Dendritic cell treated with granulocyte-macrophage colony-stimulating factor and Interleukin-4, amounts not matched to agents 40 ng/mL and 50 ng/mL, for 4 days (primary cell): ENCODE measurements around the gene TBL1X.

Source experiments
- H3K27ac Mint-ChIP-seq: one replicate; pipeline ENCODE4 v1.8.0; 2022; ENCODE audit warnings: mild to moderate bottlenecking, mixed read lengths
- H3K27me3 Mint-ChIP-seq: one replicate; pipeline ENCODE4 v1.8.0; 2022; ENCODE audit warnings: mild to moderate bottlenecking, mixed read lengths
- H3K36me3 Mint-ChIP-seq: one replicate; pipeline ENCODE4 v1.8.0; 2022; ENCODE audit warnings: low read depth, mixed read lengths
- H3K4me1 Mint-ChIP-seq: one replicate; pipeline ENCODE4 v1.8.0; 2022; ENCODE audit warnings: low read depth, mixed read lengths
- H3K4me3 Mint-ChIP-seq: one replicate; pipeline ENCODE4 v1.8.0; 2022; ENCODE audit warnings: mild to moderate bottlenecking, moderate library complexity, mixed read lengths
- H3K9me3 Mint-ChIP-seq: one replicate; pipeline ENCODE4 v1.8.0; 2022; ENCODE audit warnings: mixed read lengths
- intact Hi-C: fragments of 100-400 bp; cut with micrococcal nuclease; formaldehyde crosslinking; loops from one replicate; pipeline ENCODE4 v1.15.0; 2022

The TBL1X gene

DNA sequence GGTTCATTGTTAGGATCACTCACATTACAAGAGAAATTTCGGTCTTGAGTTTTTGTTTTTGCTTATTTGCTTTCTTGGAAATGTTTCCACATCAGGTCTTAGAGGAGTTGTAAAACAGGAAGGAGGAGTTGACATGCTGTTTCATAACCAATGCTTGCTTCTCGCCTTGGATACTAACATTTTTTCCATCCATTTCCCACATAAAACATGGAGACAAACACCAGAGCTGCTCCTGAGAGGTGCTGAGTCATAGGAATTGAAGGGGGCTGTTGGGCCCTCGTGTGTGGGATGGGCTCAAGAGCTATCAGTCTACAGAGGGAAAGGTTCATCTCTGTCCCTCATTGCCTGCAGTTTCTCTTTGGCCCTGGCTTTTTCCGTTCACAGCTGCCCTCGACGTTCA, 29.9 kb downstream of the TBL1X start:
- Mint-ChIP-seq H3K4me3 (no peak overlapping the region), H3K36me3 (peaks cover 13% of the 10 kb centered on the region)
- intact Hi-C loops, result no loop called here

DNA sequence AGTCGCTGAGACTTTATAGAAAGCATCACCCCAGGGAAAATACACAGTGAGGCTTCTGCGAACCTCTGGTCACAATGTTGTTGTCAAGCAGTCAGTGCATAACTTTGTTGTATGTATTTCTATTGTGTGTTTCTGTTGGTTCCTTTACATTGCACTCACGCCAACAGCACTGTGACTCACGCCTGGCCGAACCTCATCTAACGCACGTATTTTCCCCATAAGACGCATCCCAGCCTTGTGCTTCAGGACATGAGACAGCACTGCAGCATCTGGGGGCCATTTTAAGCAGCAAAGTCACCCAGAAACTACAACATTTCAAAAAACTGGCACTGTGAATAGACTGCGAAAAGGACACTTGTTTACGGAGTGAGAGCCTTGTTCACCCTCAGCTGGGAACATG, 30.6 kb downstream of the TBL1X start:
- H3K9me3 Mint-ChIP-seq, result no peaks in the 10 kb centered on the region
- peaks cover 13% of the 10 kb centered on the region for H3K36me3 Mint-ChIP-seq
- H3K4me3 Mint-ChIP-seq, result no peak overlapping the region
- H3K4me1 Mint-ChIP-seq, result peaks cover 44% of the 10 kb centered on the region
- H3K27ac Mint-ChIP-seq, result no peak overlapping the region
- intact Hi-C loops, result no loop called here
- H3K27me3 Mint-ChIP-seq, result no peaks in the 10 kb centered on the region

More for the DNA sequence above, 29.9 kb downstream of the TBL1X start:
- no peaks in the 10 kb centered on the region for H3K27me3 Mint-ChIP-seq
- H3K27ac Mint-ChIP-seq, result peak overlapping the region; percentile 27
- H3K9me3 Mint-ChIP-seq, result no peaks in the 10 kb centered on the region
- peaks cover 44% of the 10 kb centered on the region for H3K4me1 Mint-ChIP-seq

DNA sequence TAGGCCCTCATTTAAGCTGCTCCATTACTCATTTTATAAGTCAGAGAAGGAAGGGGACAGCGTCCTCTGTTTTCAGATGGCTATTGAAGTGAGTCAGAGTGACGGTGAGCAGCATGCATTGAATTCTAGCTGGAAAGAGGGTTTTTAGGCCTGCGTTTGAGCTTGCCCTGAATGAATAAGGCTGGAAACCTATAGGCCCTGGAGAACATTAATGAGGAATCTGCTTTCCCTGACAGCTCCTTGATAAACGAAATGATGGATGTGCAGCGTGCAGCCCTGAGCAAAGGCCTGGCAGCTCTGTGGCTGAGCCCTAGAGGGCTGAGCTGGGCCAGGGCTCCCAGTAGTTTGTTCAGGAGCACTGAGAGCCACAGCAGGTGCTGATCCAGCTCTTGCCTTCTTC, 33.4 kb downstream of the TBL1X start:
- peaks cover 31% of the 10 kb centered on the region for H3K36me3 Mint-ChIP-seq
- H3K27ac Mint-ChIP-seq, result no peak overlapping the region
- H3K4me3 Mint-ChIP-seq, result no peak overlapping the region
- H3K4me1 Mint-ChIP-seq, result peaks cover 33% of the 10 kb centered on the region
- H3K27me3 Mint-ChIP-seq, result no peaks in the 10 kb centered on the region
- H3K9me3 Mint-ChIP-seq, result no peaks in the 10 kb centered on the region
- intact Hi-C loops, result no loop called here

DNA sequence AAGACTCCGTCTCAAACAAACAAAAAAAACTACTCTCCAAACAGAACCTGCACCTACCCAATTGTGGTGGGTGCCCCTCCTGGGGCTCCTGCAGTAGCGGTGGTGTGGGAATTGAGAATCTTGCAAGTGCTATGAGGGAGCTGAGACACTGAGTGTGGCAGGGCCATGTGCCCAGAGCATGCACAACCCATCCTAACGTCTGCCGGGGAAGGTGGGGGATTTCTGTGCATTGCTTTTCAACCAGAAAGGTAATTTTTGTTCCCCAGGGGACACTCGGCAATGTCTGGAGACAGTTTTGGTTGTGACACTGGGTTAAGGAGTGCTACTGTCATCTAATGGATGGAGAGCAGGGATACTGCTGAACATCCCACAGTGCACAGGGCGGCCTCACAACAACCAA, 35.7 kb downstream of the TBL1X start:
- intact Hi-C loops, result no loop called here
- no peaks in the 10 kb centered on the region for H3K27me3 Mint-ChIP-seq

DNA sequence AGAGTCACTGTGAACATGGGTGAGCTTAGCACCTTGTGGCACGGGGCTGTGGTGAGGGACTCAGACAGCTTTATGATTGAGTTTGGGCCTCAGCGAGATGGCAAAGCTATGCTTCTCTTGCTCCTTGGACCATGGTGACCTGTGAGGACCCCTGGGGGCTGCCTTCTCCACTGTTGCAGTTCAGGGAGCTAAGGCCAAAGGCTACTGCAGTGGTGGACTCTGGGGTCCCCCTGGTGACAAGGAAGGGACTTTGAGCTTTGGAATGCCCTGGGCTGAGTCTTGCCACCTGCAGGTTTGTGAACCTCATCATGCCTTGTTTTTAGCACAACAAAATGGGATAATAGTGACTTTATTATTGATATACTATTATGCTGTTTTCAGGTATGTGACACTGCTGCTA, 36.5 kb downstream of the TBL1X start:
- Mint-ChIP-seq H3K27me3 (no peaks in the 10 kb centered on the region), H3K4me1 (peaks cover 21% of the 10 kb centered on the region), H3K9me3 (no peaks in the 10 kb centered on the region), H3K36me3 (peaks cover 43% of the 10 kb centered on the region), H3K27ac (no peak overlapping the region), H3K4me3 (no peak overlapping the region)
- intact Hi-C loops, result no loop called here

More for the DNA sequence above, 35.7 kb downstream of the TBL1X start:
- no peak overlapping the region for H3K4me3 Mint-ChIP-seq
- no peaks in the 10 kb centered on the region for H3K9me3 Mint-ChIP-seq
- peaks cover 22% of the 10 kb centered on the region for H3K4me1 Mint-ChIP-seq
- H3K36me3 Mint-ChIP-seq, result peaks cover 49% of the 10 kb centered on the region
- no peak overlapping the region for H3K27ac Mint-ChIP-seq

DNA sequence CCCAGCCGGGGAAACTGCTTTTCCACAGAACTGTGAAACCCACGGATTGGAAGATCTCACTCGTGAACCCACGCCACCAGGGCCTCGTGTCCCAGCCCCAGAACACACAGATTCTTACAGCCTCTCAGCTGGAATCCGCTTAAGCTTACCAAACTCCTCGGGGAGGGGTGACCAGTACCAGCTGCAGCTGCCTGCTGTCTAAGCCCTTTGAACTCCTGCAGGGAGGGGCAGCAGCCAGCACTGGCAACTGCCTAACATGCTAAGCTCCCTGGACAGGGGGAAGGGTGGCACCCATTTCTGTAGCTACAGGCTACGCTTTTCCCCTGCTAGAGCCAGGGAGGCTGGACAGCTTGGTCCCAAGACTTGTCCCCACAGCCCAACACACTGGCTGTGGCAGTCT, 38.4 kb downstream of the TBL1X start:
- intact Hi-C loops, result no loop called here
- Mint-ChIP-seq H3K9me3 (no peaks in the 10 kb centered on the region), H3K36me3 (peaks cover 43% of the 10 kb centered on the region), H3K27me3 (no peaks in the 10 kb centered on the region), H3K4me3 (no peak overlapping the region), H3K4me1 (peaks cover 18% of the 10 kb centered on the region), H3K27ac (no peak overlapping the region)

DNA sequence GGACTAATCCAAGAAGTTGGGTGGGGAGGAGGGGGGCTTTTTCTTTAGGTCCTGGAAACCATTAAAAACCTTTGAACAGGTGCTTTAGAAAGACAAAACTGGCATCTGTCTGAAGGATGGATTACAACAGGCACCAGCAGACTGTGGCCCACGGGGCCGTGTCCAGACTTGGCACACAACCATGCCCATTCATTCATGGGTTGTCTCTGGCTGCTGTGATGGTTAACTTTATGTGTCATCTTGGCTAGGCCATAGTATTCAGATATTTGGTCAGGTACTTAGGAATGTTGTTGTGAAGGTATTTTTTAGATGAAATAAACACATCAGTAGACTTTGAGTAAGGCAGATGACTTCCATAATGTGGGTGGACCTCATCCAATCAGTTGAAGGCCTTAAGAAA, 45.5 kb downstream of the TBL1X start:
- intact Hi-C loops, result no loop called here
- no peak overlapping the region for H3K4me3 Mint-ChIP-seq
- H3K9me3 Mint-ChIP-seq, result no peaks in the 10 kb centered on the region
- no peak overlapping the region for H3K27ac Mint-ChIP-seq
- peaks cover 20% of the 10 kb centered on the region for H3K4me1 Mint-ChIP-seq
- no peaks in the 10 kb centered on the region for H3K27me3 Mint-ChIP-seq
- peaks cover 36% of the 10 kb centered on the region for H3K36me3 Mint-ChIP-seq

DNA sequence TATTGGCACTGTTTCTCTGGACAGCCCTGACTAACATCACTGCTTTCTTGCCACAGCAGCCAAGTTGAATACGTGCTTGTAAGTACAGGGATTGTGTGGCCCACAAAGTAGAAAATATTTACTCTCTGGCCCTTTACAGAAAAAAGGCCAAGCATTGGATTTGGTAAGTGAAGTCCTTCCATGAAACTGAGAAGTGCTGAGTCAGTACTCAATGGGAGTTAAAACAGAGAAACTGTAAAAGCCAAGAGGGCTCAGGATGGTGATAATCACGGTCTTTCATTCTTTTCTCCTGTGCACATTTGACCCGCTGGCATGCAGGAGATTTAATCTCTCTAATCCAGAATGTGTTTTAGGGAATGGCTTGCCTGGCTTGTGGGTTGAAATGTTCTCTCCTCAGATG, 46.1 kb downstream of the TBL1X start:
- no peak overlapping the region for H3K27ac Mint-ChIP-seq
- H3K36me3 Mint-ChIP-seq, result peaks cover 32% of the 10 kb centered on the region

DNA sequence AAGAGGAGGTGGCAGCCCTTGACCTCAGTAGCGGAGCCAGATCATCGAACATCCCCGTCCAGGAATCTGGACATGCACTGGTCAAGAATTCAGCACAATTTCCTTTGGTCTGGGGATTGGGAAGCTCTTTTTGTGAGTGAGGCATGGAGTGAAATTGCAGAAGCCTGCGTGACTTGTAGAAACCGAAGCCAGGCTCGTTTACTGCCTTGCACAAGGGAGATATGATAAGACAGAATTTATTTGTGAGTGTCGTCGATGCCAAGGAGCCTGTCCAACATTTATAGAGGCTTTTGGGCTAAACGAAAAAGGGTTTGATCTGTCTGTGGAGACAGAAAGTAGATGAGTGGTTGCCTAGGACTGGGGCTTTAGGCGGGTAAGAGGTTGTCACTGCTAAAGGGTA, 50.6 kb downstream of the TBL1X start:
- peaks cover 31% of the 10 kb centered on the region for H3K4me1 Mint-ChIP-seq
- H3K4me3 Mint-ChIP-seq, result no peak overlapping the region
- no peaks in the 10 kb centered on the region for H3K9me3 Mint-ChIP-seq
- intact Hi-C loops, result no loop called here
- peak overlapping the region; percentile 20 for H3K27ac Mint-ChIP-seq
- H3K36me3 Mint-ChIP-seq, result peaks cover 24% of the 10 kb centered on the region
- no peaks in the 10 kb centered on the region for H3K27me3 Mint-ChIP-seq

More for the DNA sequence above, 46.1 kb downstream of the TBL1X start:
- H3K4me3 Mint-ChIP-seq, result no peak overlapping the region
- intact Hi-C loops, result no loop called here
- H3K27me3 Mint-ChIP-seq, result no peaks in the 10 kb centered on the region
- no peaks in the 10 kb centered on the region for H3K9me3 Mint-ChIP-seq
- peaks cover 25% of the 10 kb centered on the region for H3K4me1 Mint-ChIP-seq

DNA sequence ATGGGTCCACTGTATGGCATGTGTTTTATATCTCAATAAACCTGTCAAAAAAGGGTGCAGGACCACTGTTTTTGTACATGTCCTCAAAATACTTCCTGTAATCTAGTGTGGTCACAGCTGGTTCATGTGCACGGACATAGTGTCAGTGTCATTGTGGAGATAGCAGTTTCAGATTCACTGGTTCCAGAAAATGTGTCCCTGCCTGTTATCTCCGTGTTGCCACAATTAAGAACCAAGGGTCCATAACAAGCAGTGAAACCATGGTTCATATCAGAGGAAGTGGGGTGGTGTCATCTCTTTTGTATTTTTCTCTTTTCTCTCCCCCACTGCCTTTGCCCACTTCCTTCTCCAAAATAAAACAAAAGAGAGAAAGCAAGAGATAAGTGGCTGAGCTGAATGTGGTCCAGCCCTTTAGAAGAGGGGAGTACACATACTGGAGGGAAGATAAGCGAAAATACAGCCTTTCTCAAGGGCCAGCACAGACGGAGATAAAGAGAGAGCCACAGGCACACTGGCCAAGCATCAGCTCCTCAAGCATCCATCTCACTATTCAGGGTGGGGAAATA, 51.2 kb downstream of the TBL1X start:
- Mint-ChIP-seq H3K27ac (no peak overlapping the region), H3K4me3 (no peak overlapping the region), H3K9me3 (no peaks in the 10 kb centered on the region), H3K4me1 (peaks cover 33% of the 10 kb centered on the region), H3K36me3 (peaks cover 19% of the 10 kb centered on the region), H3K27me3 (no peaks in the 10 kb centered on the region)
- intact Hi-C loops, result no loop called here

DNA sequence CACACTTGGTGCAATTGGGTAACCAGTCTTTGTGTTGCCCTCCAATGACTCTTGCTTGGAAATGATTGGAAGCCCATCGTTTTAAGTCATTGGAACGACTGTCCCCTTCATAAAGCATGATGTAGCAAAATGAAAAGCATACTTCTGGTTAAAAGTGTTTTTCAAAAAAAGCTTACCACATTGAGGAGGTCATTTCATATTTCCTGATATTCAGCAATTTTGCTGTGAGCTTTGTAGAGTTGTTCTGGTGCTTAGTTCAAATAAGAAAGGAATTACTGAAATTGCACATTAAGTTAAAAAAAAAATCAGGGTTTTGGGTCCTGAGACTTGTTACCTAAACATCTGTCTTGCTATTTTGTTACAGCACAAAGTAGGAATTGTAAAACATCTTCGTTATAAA, 51.8 kb downstream of the TBL1X start:
- H3K27ac Mint-ChIP-seq, result no peak overlapping the region
- H3K36me3 Mint-ChIP-seq, result peaks cover 19% of the 10 kb centered on the region

DNA sequence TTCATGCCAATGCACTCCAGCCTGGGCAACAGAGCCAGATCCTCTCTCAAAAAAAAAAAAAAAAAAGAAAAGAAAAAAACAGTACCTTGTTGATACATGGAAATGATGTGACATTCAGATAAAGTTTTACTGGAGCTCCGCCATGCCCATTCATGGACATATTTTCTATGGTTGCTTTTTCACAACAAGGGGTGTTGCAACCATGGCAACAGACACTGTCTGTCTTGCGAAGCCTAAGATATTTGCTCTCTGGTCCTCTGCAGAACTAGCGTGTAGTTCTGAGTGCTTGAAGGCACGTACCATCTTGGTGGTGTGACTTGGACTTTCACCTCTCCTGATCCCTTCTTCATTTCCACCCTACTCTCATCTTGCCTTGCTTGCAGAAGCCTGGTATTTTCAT, 53.2 kb downstream of the TBL1X start:
- Mint-ChIP-seq H3K36me3 (peaks cover 9% of the 10 kb centered on the region), H3K27me3 (no peaks in the 10 kb centered on the region), H3K27ac (no peak overlapping the region), H3K4me3 (no peak overlapping the region), H3K9me3 (no peaks in the 10 kb centered on the region), H3K4me1 (peaks cover 39% of the 10 kb centered on the region)
- intact Hi-C loops, result no loop called here

More for the DNA sequence above, 51.8 kb downstream of the TBL1X start:
- Mint-ChIP-seq H3K9me3 (no peaks in the 10 kb centered on the region), H3K27me3 (no peaks in the 10 kb centered on the region), H3K4me3 (no peak overlapping the region), H3K4me1 (peaks cover 33% of the 10 kb centered on the region)
- intact Hi-C loops, result no loop called here

DNA sequence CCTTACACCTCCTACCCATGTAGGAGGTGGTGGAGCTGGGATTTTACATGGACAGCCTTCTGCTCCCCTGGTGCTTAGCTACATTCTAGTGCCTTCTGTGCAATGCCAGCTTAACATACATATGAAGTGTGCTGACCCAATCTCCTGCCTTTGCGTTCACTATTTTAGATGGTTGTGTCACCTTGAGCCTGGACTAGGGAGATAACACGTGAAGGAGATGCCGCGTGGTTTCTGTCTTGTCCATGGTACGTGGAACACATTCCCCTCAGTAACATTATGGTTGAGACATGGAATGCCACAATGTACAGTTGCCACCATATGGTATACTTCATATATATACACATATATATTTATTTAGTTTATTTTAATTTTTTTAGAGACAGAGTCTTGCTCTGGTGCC, 54.0 kb downstream of the TBL1X start:
- intact Hi-C loops, result no loop called here
- H3K27ac Mint-ChIP-seq, result no peak overlapping the region
- peaks cover 12% of the 10 kb centered on the region for H3K36me3 Mint-ChIP-seq
- no peak overlapping the region for H3K4me3 Mint-ChIP-seq
- H3K4me1 Mint-ChIP-seq, result peaks cover 34% of the 10 kb centered on the region
- no peaks in the 10 kb centered on the region for H3K27me3 Mint-ChIP-seq
- no peaks in the 10 kb centered on the region for H3K9me3 Mint-ChIP-seq

DNA sequence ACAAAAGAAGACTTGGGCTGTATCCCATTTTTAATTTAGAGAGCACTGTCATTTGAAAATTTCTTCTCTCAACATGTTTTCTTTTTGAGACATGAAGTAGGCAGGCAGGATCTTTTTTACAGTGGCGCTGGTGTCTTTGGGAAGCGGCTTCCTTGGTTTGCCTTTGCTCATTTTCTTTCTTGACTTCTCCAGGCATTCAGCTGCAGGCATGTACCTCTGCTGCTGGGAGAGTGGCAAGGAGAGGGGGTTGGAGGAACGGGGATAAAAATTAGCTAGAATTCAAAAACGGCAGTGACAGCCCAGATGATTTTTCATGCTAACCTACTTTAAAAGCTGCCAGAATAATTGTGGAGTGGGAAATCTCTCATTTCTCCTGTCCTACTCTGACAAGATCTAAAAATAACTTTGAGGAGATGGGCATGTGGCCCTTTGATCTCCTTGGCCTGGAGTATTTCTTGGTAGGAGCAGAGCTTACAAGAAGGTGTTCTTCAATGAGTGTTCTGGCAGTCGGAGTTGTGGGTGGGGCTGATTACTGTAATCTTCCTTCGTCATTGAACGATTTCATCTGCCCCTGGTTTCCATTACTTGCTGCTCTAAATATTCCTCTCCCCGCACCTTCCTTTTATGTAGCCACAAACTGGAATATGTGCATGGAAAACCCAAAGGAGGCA, 54.8 kb downstream of the TBL1X start:
- peaks cover 15% of the 10 kb centered on the region for H3K36me3 Mint-ChIP-seq
- no peaks in the 10 kb centered on the region for H3K27me3 Mint-ChIP-seq
- no peaks in the 10 kb centered on the region for H3K9me3 Mint-ChIP-seq
- H3K4me3 Mint-ChIP-seq, result no peak overlapping the region
- H3K4me1 Mint-ChIP-seq, result peaks cover 35% of the 10 kb centered on the region
- no peak overlapping the region for H3K27ac Mint-ChIP-seq
- intact Hi-C loops, result no loop called here

DNA sequence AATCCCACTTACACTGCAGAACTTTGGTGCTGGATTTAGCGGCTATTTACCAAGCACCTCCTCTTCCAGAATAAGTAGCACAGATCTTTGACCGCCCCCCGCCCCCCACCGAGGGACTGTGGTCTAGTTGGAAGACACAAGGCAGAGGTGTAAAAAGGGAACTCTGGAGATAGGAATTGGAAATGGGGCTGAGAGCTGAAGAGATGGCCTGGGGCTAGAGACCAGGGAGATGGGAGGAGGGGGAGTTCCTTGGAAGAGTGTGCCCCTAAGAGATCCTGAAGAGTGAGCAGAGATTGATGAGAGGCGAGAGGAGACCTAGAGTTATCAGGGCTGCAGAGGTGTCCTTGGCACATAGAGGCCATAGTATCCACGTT, 55.3 kb downstream of the TBL1X start:
- Mint-ChIP-seq H3K27ac (no peak overlapping the region), H3K4me1 (peaks cover 33% of the 10 kb centered on the region), H3K36me3 (peaks cover 17% of the 10 kb centered on the region), H3K9me3 (no peaks in the 10 kb centered on the region), H3K27me3 (no peaks in the 10 kb centered on the region), H3K4me3 (no peak overlapping the region)
- intact Hi-C loops, result no loop called here
